ENCODE data around the gene PAPPA2. TPM values are rescaled to one million over a fixed set of nuclear protein-coding genes. Genes with fewer than 3 reads are reported as not detected.

PAPPA2 gene
- total and polyA plus RNA-seq, 10 of the 15 experiments (the other 5 are each of a cell fraction or from before 2014, with no cell fraction given) = under 0.01 to 0.06 (median 0.03) TPM; not detected in 7

- Histone ChIP-seq H2AFZ (ENCODE audit: control insufficient read depth, low read depth, low read length) (no peak overlapping the region), H3K36me3 (ENCODE audit: control insufficient read depth in 2 of 2, insufficient read depth in 2 of 2, low read length in 1 of 2) (no peaks in the 10 kb centered on the region), H3K4me2 (ENCODE audit: control insufficient read depth, insufficient read depth) (no peak overlapping the region), H4K20me1 (ENCODE audit: control insufficient read depth, insufficient read depth) (no peaks in the 10 kb centered on the region), H3K9ac (ENCODE audit: control insufficient read depth, insufficient read depth, low read length) (no peak overlapping the region), H3K27me3 (replicated peaks in 1 of 2; ENCODE audit: control insufficient read depth in 2 of 2, insufficient read depth in 2 of 2, low read length in 1 of 2) (no peaks in the 10 kb centered on the region; a peak in 1 of 4 replicates), H3K4me1 (ENCODE audit: control insufficient read depth, insufficient read depth, low read length) (no peaks in the 10 kb centered on the region), H3K9me3 (replicated peaks; ENCODE audit: control insufficient read depth, insufficient read depth, low read length) (no peaks in the 10 kb centered on the region), H3K4me3 (no peak overlapping the region), H3K79me2 (ENCODE audit: control insufficient read depth, insufficient read depth, low read length) (no peaks in the 10 kb centered on the region), H3K27ac (ENCODE audit: control insufficient read depth, insufficient read depth) (no peak overlapping the region)
- 3% methylated on average over 2 of the region's 2 CpGs for WGBS (ENCODE audit: insufficient coverage, insufficient replicate concordance, low lambda C conversion rate, missing lambda C conversion rate)
- TF ChIP-seq RCOR1 (conservative IDR thresholded peaks at IDR 0.05; ENCODE audit: low read depth, low read length) = no peak
- TF ChIP-seq USF1 (IDR thresholded peaks at IDR 0.05; ENCODE audit: borderline replicate concordance, extremely low read length, insufficient read depth, low read depth, low read length) = no peak
- TF ChIP-seq, protein P1, sequence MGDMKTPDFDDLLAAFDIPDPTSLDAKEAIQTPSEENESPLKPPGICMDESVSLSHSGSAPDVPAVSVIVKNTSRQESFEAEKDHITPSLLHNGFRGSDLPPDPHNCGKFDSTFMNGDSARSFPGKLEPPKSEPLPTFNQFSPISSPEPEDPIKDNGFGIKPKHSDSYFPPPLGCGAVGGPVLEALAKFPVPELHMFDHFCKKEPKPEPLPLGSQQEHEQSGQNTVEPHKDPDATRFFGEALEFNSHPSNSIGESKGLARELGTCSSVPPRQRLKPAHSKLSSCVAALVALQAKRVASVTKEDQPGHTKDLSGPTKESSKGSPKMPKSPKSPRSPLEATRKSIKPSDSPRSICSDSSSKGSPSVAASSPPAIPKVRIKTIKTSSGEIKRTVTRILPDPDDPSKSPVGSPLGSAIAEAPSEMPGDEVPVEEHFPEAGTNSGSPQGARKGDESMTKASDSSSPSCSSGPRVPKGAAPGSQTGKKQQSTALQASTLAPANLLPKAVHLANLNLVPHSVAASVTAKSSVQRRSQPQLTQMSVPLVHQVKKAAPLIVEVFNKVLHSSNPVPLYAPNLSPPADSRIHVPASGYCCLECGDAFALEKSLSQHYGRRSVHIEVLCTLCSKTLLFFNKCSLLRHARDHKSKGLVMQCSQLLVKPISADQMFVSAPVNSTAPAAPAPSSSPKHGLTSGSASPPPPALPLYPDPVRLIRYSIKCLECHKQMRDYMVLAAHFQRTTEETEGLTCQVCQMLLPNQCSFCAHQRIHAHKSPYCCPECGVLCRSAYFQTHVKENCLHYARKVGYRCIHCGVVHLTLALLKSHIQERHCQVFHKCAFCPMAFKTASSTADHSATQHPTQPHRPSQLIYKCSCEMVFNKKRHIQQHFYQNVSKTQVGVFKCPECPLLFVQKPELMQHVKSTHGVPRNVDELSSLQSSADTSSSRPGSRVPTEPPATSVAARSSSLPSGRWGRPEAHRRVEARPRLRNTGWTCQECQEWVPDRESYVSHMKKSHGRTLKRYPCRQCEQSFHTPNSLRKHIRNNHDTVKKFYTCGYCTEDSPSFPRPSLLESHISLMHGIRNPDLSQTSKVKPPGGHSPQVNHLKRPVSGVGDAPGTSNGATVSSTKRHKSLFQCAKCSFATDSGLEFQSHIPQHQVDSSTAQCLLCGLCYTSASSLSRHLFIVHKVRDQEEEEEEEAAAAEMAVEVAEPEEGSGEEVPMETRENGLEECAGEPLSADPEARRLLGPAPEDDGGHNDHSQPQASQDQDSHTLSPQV (IDR thresholded peaks at IDR 0.05) = no peak
- TF ChIP-seq CEBPB (IDR thresholded peaks at IDR 0.05; ENCODE audit: borderline replicate concordance in 1 of 2, low read depth in 2 of 2, low read length in 2 of 2) = no peak
- no peak for TF ChIP-seq ATF7 (IDR thresholded peaks at IDR 0.05; ENCODE audit: low read depth)
- DNase-seq (ENCODE audit: low read depth, low spot score) (no peak), ATAC-seq (no peak), FAIRE-seq (no peak)
- in situ Hi-C loops (cut with MboI) (no loop called here), intact Hi-C loops (cut with micrococcal nuclease; ENCODE audit: unreplicated experiment) (no loop called here)
- ChIA-PET RAD21 (ENCODE audit: unreplicated experiment) (no interaction called here), CTCF (no interaction called here), POLR2A (no interaction called here), SMC1A (ENCODE audit: uncharacterized antibody, unreplicated experiment) (no interaction called here)
- no TSS peak for BruUV-seq (replicated peaks)
These were observed 368.2 kb downstream of the PAPPA2 start for GRCh38 chr1:176831150-176831549.
